ENCODE data around the gene GFRA1. TPM values are rescaled to one million over a fixed set of nuclear protein-coding genes. Genes with fewer than 3 reads are reported as not detected.

Gene GFRA1
- total and polyA plus RNA-seq, 2 of the 4 experiments (the other 2 are of a cell fraction), result 9.1 to 9.3 TPM

DNA sequence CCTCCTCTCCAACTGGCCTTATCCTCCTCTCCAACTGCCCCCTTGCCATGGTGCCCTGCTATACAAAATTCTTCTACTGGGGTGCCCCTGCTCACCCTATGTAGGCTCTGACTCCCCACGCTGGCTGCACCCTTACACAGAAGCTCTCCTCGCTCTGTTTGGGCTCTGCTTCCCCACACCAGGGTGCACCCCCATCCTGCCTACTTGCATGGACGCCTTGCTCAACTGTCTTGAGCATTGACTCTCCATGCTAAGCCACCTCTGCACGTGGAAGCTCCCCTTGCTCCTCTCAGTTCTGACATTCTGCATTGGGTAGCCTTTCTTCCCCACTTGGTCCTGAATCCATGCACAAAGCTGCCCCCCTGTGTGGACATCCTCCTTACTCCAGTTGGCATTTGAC, 231.1 kb downstream of the GFRA1 start:
- Histone ChIP-seq H2AFZ (replicated peaks; ENCODE audit: low read length, poor library complexity) (no peak overlapping the region), H3K9me1 (ENCODE audit: insufficient read depth, low read length) (no peaks in the 10 kb centered on the region), H3K79me1 (ENCODE audit: low read depth in 1 of 2, low read length in 2 of 2) (no peaks in the 10 kb centered on the region), H4K20me1 (ENCODE audit: insufficient read depth, low read length) (no peaks in the 10 kb centered on the region), H4K8ac (ENCODE audit: low read depth in 2 of 2, low read length in 2 of 2) (no peak overlapping the region), H3K14ac (replicated peaks; ENCODE audit: low read depth, low read length) (no peak overlapping the region), H4K91ac (ENCODE audit: insufficient read depth, low read depth, low read length) (no peak overlapping the region), H2BK5ac (ENCODE audit: low read depth, low read length, poor library complexity, severe bottlenecking) (no peak overlapping the region), H3K9me3 (ENCODE audit: control insufficient read depth, insufficient read depth, low read length) (no peaks in the 10 kb centered on the region; the same call in 1 of the 2 replicates), H3K23ac (ENCODE audit: low read depth, low read length) (no peak overlapping the region), H3K18ac (ENCODE audit: low read depth, low read length) (no peak overlapping the region), H2AK5ac (ENCODE audit: low read depth, low read length) (no peak overlapping the region), H2BK20ac (ENCODE audit: low read depth, low read length) (no peak overlapping the region), H3K4me2 (ENCODE audit: low read depth, low read length) (no peak overlapping the region), H3K4me3 (ENCODE audit: insufficient read depth, low read depth, low read length) (no peak overlapping the region), H3K4ac (ENCODE audit: low read depth, low read length) (no peak overlapping the region), H2AK9ac (replicated peaks; ENCODE audit: low read depth, low read length, poor library complexity) (no peak overlapping the region), H3K9ac (ENCODE audit: low read depth, low read length) (no peak overlapping the region), H3K4me1 (ENCODE audit: control insufficient read depth, insufficient read depth, low read length) (no peaks in the 10 kb centered on the region), H3K27me3 (ENCODE audit: control insufficient read depth, insufficient read depth, low read length) (no peaks in the 10 kb centered on the region), H4K5ac (ENCODE audit: low read depth, low read length) (no peak overlapping the region), H2BK120ac (ENCODE audit: low read depth, low read length) (no peak overlapping the region), H2BK15ac (ENCODE audit: low read depth, low read length) (no peak overlapping the region), H3K27ac (ENCODE audit: insufficient read depth, low read length) (no peak overlapping the region), H3K56ac (ENCODE audit: extremely low read depth, insufficient read depth, low read length) (no peak overlapping the region), H3K36me3 (ENCODE audit: control insufficient read depth, insufficient read depth, low read length) (no peaks in the 10 kb centered on the region)
- no peak for DNase-seq
- WGBS, 2 experiments (ENCODE audit: extremely low coverage in 2 of 2, insufficient read length in 1 of 2), result 54% methylated on average over 2 of the region's 4 CpGs; no CpG with 5 or more reads in 1 of the 2 experiments
- in situ Hi-C loops (cut with MboI; ENCODE audit: low sequenced_read_pairs) (no loop called here), dilution Hi-C loops (cut with HindIII; ENCODE audit: low sequenced_read_pairs, unreplicated experiment) (no loop called here), intact Hi-C loops (cut with micrococcal nuclease) (no loop called here)
- ChIA-PET CTCF (no interaction called here), POLR2A (ENCODE audit: unreplicated experiment) (no interaction called here)
- ATAC-seq (ENCODE audit: low read depth), result no peak
- TF ChIP-seq CEBPB (IDR thresholded peaks at IDR 0.05; ENCODE audit: low read depth, low read length) (no peak), RAD21 (IDR thresholded peaks at IDR 0.05; ENCODE audit: low read length) (no peak), BHLHE40 (IDR thresholded peaks at IDR 0.05; ENCODE audit: low read depth, low read length) (no peak), RFX5 (IDR thresholded peaks at IDR 0.05; ENCODE audit: low read depth, low read length) (no peak)
- TF ChIP-seq, protein P1, sequence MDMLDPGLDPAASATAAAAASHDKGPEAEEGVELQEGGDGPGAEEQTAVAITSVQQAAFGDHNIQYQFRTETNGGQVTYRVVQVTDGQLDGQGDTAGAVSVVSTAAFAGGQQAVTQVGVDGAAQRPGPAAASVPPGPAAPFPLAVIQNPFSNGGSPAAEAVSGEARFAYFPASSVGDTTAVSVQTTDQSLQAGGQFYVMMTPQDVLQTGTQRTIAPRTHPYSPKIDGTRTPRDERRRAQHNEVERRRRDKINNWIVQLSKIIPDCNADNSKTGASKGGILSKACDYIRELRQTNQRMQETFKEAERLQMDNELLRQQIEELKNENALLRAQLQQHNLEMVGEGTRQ (IDR thresholded peaks at IDR 0.05; ENCODE audit: low read depth, low read length), result no peak
- BruUV-seq (replicated peaks), result no TSS peak
